Measurements from ENCODE around the gene TNFRSF8. TPM values are rescaled to one million over a fixed set of nuclear protein-coding genes. Genes with fewer than 3 reads are reported as not detected.

The TNFRSF8 gene
- total and polyA plus RNA-seq, 9 of the 15 experiments (the other 6 are each of a cell fraction or from before 2014, with no cell fraction given): 3.5 to 38.4 (median 17.1) TPM

GRCh38 chr1:12124693-12125421 lies 61.8 kb downstream of the TNFRSF8 start (continued):
- TF ChIP-seq ZNF407 (IDR thresholded peaks at IDR 0.05; ENCODE audit: low read depth) (no peak), L3MBTL2 (IDR thresholded peaks at IDR 0.05) (peak; percentile 45; the same call in 1 of the 2 replicates), ARID2 (IDR thresholded peaks at IDR 0.05) (peak; percentile 99), POLR2AphosphoS5 (IDR thresholded peaks at IDR 0.05; ENCODE audit: control insufficient read depth, insufficient read depth, low read depth, low read length) (no peak), HLTF (IDR thresholded peaks at IDR 0.05) (peak; percentile 78; the same call in 1 of the 2 replicates), ZNF133 (CRISPR knock-in tag; IDR thresholded peaks at IDR 0.05) (no peak), ZFP30 (CRISPR knock-in tag; IDR thresholded peaks at IDR 0.05; ENCODE audit: borderline replicate concordance) (no peak), SMC3 (conservative IDR thresholded peaks at IDR 0.05; ENCODE audit: insufficient read depth, low read depth, low read length) (peak; percentile 99), DNMT1 (IDR thresholded peaks at IDR 0.05) (no peak), MYC (IDR thresholded peaks at IDR 0.05; ENCODE audit: low read depth, low read length) (peak; percentile 67), MYC (CRISPR knock-in tag; IDR thresholded peaks at IDR 0.05; ENCODE audit: borderline replicate concordance, low read depth) (no peak), POU5F1 (IDR thresholded peaks at IDR 0.05; ENCODE audit: borderline replicate concordance, low read depth, low read length, partially characterized antibody) (no peak), MAZ (CRISPR knock-in tag; conservative IDR thresholded peaks at IDR 0.05 in 1 of 2, IDR thresholded peaks at IDR 0.05 in 1 of 2) (peak in 1 of 2 experiments; percentile 70; a peak in 1 of 4 replicates), NR2C1 (IDR thresholded peaks at IDR 0.05) (no peak), NR2C1 (tag; IDR thresholded peaks at IDR 0.05) (0 out of 2 replicates have a peak, but pooled peaks have one; percentile 8), CTCF (IDR thresholded peaks at IDR 0.05 in 2 of 3, conservative IDR thresholded peaks at IDR 0.05 in 1 of 3; ENCODE audit: insufficient read depth in 2 of 3, low read depth in 1 of 3, low read length in 3 of 3) (peak; percentile 97 to 98 (median 97)), ARHGAP35 (IDR thresholded peaks at IDR 0.05; ENCODE audit: partially characterized antibody) (peak; percentile 57)
